ENCODE results near the gene COX19.

DNA sequence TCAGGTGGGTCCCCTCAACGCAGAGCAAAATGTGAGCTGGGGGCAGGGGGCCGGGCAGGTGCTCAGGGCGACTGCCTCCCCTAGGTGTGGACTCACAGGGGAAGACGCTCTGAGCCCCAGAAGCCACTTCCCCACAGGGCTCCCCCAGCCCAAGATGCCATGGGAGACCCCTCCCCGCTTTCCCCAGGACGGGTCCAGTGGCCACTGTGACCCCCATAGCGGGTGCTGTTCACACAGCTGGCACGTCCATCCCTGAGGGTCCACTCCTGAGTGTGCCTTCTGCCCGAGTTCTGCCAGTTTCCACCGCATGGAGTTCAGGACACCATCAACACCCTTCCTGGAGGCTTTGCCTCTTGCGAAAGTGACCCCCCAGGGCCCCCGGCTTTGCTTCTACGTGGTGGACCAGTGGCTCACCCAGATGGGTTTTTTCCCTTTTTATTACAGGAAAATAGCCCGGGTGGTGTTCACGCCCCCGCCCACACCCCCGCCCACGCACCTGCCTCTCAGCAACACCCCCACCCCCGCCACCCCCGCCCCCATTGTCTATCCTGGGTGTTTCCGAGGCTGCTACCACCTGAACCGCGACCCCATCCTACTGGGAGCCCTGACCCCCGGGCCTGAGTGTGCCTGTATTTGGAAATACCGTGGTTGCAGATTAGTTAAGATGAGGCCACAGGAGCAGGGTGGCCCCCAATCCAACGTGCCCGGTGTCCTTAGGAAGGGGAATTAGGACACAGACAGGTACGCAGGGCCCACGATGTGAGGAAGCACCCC lies 52.8 kb downstream of the COX19 start:
- TF ChIP-seq, protein P1, sequence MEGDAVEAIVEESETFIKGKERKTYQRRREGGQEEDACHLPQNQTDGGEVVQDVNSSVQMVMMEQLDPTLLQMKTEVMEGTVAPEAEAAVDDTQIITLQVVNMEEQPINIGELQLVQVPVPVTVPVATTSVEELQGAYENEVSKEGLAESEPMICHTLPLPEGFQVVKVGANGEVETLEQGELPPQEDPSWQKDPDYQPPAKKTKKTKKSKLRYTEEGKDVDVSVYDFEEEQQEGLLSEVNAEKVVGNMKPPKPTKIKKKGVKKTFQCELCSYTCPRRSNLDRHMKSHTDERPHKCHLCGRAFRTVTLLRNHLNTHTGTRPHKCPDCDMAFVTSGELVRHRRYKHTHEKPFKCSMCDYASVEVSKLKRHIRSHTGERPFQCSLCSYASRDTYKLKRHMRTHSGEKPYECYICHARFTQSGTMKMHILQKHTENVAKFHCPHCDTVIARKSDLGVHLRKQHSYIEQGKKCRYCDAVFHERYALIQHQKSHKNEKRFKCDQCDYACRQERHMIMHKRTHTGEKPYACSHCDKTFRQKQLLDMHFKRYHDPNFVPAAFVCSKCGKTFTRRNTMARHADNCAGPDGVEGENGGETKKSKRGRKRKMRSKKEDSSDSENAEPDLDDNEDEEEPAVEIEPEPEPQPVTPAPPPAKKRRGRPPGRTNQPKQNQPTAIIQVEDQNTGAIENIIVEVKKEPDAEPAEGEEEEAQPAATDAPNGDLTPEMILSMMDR (IDR thresholded peaks at IDR 0.05): no peak
- no peak for TF ChIP-seq POLR2A (IDR thresholded peaks at IDR 0.05)
- no peak for TF ChIP-seq POLR2AphosphoS5 (IDR thresholded peaks at IDR 0.05)
